BJ (cell line): Measurements from ENCODE around the gene COBLL1. TPM values are rescaled to one million over a fixed set of nuclear protein-coding genes. Genes with fewer than 3 reads are reported as not detected.
A peak's percentile ranks its signal among the peaks of the same experiment; 100 is the strongest.

Source experiments
- CTCF ChIA-PET: fragments of 350-600 bp; formaldehyde crosslinking; extraction: SDS; loops from one replicate; lab custom pipeline; 2021; ENCODE audit warnings: antibody characterized with exemption, inconsistent platforms; lab: Yijun Ruan, JAX
- POLR2A ChIA-PET: fragments of 300-600 bp; sonication (Branson Sonifier 250); formaldehyde crosslinking; extraction: SDS; loops from one replicate; lab custom pipeline; 2021; ENCODE audit warnings: antibody characterized with exemption; lab: Charles Lee
- DNase-seq: peaks from one replicate; pipeline ENCODE4 v3.0.0-alpha.2; 2011; ENCODE audit warnings: low read depth
- H3K27me3 ChIP-seq: 2 replicates; pipeline ENCODE4 v1.6.0; 2011; ENCODE audit warnings: low read length; ENCODE audit not compliant: control insufficient read depth, insufficient read depth
- H3K36me3 ChIP-seq: 2 replicates; pipeline ENCODE4 v1.5.1; 2011; ENCODE audit warnings: low read length; ENCODE audit not compliant: control insufficient read depth, insufficient read depth
- H3K4me3 ChIP-seq: 2 replicates; pipeline ENCODE4 v1.5.1; 2011; ENCODE audit warnings: low read depth, mild to moderate bottlenecking, control low read depth, low read length
- CTCF ChIP-seq: IDR thresholded peaks from 2 replicates; pipeline ENCODE4 v1.5.1; 2011; ENCODE audit warnings: low read depth, mild to moderate bottlenecking, control low read depth, inconsistent platforms, low read length, moderate library complexity; ENCODE audit not compliant: insufficient read depth
- polyA plus RNA-seq: library from polyadenylated mRNA; depleted of rRNA; stranded (reverse); fragments of >200 nt; gene quantifications from 2 replicates; pipeline ENCODE4 v1.2.3, GENCODE V29; 2011

Gene COBLL1
- polyA plus RNA-seq, 1 experiment = 34.2 TPM

GRCh38 chr2:164813535-164813934 is 28.1 kb downstream of the COBLL1 start:
- ChIA-PET POLR2A (no interaction called here), CTCF (interaction anchor here (1.0 to 1.4 kb wide), 4 partner anchors 8 to 75 kb away, joined by 3 to 6 read pairs (median 4); partner anchors contain the start of gene COBLL1)
- no peaks in the 10 kb centered on the region for H3K36me3 ChIP-seq
- H3K27me3 ChIP-seq = no peaks in the 10 kb centered on the region
- DNase-seq = no peak
- H3K4me3 ChIP-seq = no peak overlapping the region
- no peak for TF ChIP-seq CTCF

- Histone ChIP-seq H3K4me3 (no peak overlapping the region), H3K36me3 (no peaks in the 10 kb centered on the region), H3K27me3 (no peaks in the 10 kb centered on the region)
- ChIA-PET CTCF (no interaction called here), POLR2A (no interaction called here)
- TF ChIP-seq CTCF = no peak
- DNase-seq = no peak
Observed at GRCh38 chr2:164812378-164812777, 29.2 kb downstream of the COBLL1 start.

- H3K36me3 ChIP-seq = no peaks in the 10 kb centered on the region
- ChIA-PET POLR2A (no interaction called here), CTCF (no interaction called here)
- no peak for DNase-seq
- no peaks in the 10 kb centered on the region for H3K27me3 ChIP-seq
- H3K4me3 ChIP-seq = no peak overlapping the region
- no peak for TF ChIP-seq CTCF
Observed at GRCh38 chr2:164811819-164812218, 29.8 kb downstream of the COBLL1 start.

GRCh38 chr2:164810843-164811242 is 30.8 kb downstream of the COBLL1 start:
- H3K27me3 ChIP-seq = no peaks in the 10 kb centered on the region
- H3K4me3 ChIP-seq = no peak overlapping the region
- DNase-seq = no peak
- H3K36me3 ChIP-seq = no peaks in the 10 kb centered on the region
- ChIA-PET POLR2A (no interaction called here), CTCF (no interaction called here)
- TF ChIP-seq CTCF = no peak

- ChIA-PET CTCF (interaction anchor here (0.7 to 2.8 kb wide), 2 partner anchors 33 to 68 kb away, joined by 3 to 11 read pairs; partner anchors contain the start of gene COBLL1), POLR2A (no interaction called here)
- no peaks in the 10 kb centered on the region for H3K27me3 ChIP-seq
- no peaks in the 10 kb centered on the region for H3K36me3 ChIP-seq
- peak; percentile 32 for DNase-seq
- no peak overlapping the region for H3K4me3 ChIP-seq
- no peak for TF ChIP-seq CTCF
Observed at GRCh38 chr2:164808776-164809175, 32.8 kb downstream of the COBLL1 start.
